Effector memory CD4-positive, alpha-beta T cell (primary cell): Measurements from ENCODE around the gene PDE4D.
"Not testable (repeated sequence)": the region's sequence is repeated elsewhere in the genome, so short reads cannot be mapped to it uniquely, and the experiment has no call there.

Experiments
- DNase-seq, 3 donors: peaks; one replicate each; pipeline ENCODE4 v3.0.0-alpha.2; 2020
- H3K27ac ChIP-seq: 2 replicates; pipeline ENCODE4 v1.7.0; 2013; ENCODE audit warnings: mild to moderate bottlenecking, low read length, moderate library complexity; ENCODE audit not compliant: insufficient read depth, poor library complexity, severe bottlenecking
- H3K27me3 ChIP-seq: replicated peaks from 2 replicates; pipeline ENCODE4 v1.7.0; 2013; ENCODE audit warnings: mild to moderate bottlenecking, low read length; ENCODE audit not compliant: insufficient read depth, control insufficient read depth, poor library complexity, severe bottlenecking
- H3K36me3 ChIP-seq: 2 replicates; pipeline ENCODE4 v1.7.0; 2013; ENCODE audit warnings: mild to moderate bottlenecking, low read length, moderate library complexity; ENCODE audit not compliant: control insufficient read depth, insufficient read depth
- H3K4me1 ChIP-seq: 2 replicates; pipeline ENCODE4 v1.7.0; 2013; ENCODE audit warnings: low read length, mild to moderate bottlenecking; ENCODE audit not compliant: control insufficient read depth, insufficient read depth, poor library complexity, severe bottlenecking
- H3K4me3 ChIP-seq: 2 replicates; pipeline ENCODE4 v1.7.0; 2013; ENCODE audit warnings: low read length, low read depth, mild to moderate bottlenecking; ENCODE audit not compliant: insufficient read depth, poor library complexity, severe bottlenecking
- H3K9me3 ChIP-seq: 2 replicates; pipeline ENCODE4 v1.7.0; 2013; ENCODE audit warnings: mild to moderate bottlenecking, low read length, moderate library complexity; ENCODE audit not compliant: control insufficient read depth

Gene PDE4D

GRCh38 chr5:59596586-59597350 lies 296.8 kb downstream of the PDE4D start:
- Histone ChIP-seq H3K36me3 (no peaks in the 10 kb centered on the region), H3K27ac (no peak overlapping the region), H3K4me3 (no peak overlapping the region), H3K27me3 (no peaks in the 10 kb centered on the region), H3K9me3 (no peaks in the 10 kb centered on the region), H3K4me1 (no peaks in the 10 kb centered on the region)
- DNase-seq, result no peak

DNA sequence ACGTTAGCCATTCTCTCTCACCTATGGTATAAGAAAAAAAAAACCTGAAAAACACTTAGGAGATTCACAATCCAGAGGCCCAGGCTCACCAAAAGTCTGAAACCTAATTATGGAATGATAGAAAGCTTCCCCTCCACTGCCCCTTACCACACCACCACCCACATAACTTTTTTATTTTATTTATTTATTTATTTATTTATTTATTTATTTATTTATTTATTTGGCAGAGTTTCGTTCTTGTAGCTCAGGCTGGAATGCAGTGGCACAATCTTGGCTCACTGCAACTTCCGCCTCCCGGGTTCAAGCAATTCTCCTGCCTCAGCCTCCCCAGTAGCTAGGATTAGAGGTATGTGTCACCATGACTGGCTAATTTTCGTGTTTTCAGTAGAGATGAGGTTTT lies 299.4 kb downstream of the PDE4D start:
- H3K9me3 ChIP-seq, DNase-seq, H3K36me3 ChIP-seq, H3K27ac ChIP-seq, H3K4me1 ChIP-seq, H3K4me3 ChIP-seq, H3K27me3 ChIP-seq: not testable (repeated sequence)

DNA sequence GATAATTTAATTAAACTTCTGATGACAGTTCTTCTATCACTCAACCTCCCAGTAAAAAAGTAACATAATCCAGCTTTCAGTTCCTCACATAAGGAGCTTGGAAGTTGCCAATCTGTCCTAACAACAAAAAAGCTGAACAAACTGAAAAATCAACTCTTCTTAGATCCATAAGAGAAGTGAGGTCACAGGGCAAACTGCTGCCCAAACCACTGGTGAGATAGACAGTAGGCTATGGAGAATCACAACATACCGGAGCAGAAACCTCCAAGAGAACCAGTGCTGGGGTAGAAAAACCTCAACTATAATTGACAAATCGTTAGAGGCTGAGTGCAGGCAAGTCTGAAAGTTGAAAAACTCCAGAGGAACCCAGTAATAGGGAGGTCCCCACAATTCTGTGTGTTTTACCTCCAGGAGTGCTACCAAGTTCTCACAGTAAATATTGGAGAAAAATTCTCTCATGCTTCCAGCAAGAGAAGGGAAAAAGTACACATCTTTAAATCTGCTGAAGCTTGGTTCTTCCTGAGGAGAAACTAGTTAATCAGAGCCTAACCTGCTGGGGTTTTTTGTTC lies 300.0 kb downstream of the PDE4D start:
- DNase-seq, result no peak
- Histone ChIP-seq H3K27me3 (no peaks in the 10 kb centered on the region), H3K27ac (no peak overlapping the region), H3K4me1 (no peaks in the 10 kb centered on the region), H3K36me3 (no peaks in the 10 kb centered on the region), H3K4me3 (no peak overlapping the region), H3K9me3 (no peaks in the 10 kb centered on the region)

- Histone ChIP-seq H3K4me1 (no peaks in the 10 kb centered on the region), H3K36me3 (no peaks in the 10 kb centered on the region), H3K9me3 (no peaks in the 10 kb centered on the region), H3K27me3 (no peaks in the 10 kb centered on the region), H3K27ac (no peak overlapping the region), H3K4me3 (no peak overlapping the region)
- DNase-seq, result no peak
Measured at GRCh38 chr5:59592101-59592500, 301.4 kb downstream of the PDE4D start.

GRCh38 chr5:59591162-59591561 lies 302.4 kb downstream of the PDE4D start:
- H3K4me1 ChIP-seq, result no peaks in the 10 kb centered on the region
- no peak for DNase-seq
- H3K4me3 ChIP-seq, result no peak overlapping the region
- no peaks in the 10 kb centered on the region for H3K9me3 ChIP-seq
- H3K36me3 ChIP-seq, result no peaks in the 10 kb centered on the region
- H3K27me3 ChIP-seq, result no peaks in the 10 kb centered on the region
- no peak overlapping the region for H3K27ac ChIP-seq

GRCh38 chr5:59588922-59589321 lies 304.6 kb downstream of the PDE4D start:
- no peak for DNase-seq
- no peak overlapping the region for H3K27ac ChIP-seq

DNA sequence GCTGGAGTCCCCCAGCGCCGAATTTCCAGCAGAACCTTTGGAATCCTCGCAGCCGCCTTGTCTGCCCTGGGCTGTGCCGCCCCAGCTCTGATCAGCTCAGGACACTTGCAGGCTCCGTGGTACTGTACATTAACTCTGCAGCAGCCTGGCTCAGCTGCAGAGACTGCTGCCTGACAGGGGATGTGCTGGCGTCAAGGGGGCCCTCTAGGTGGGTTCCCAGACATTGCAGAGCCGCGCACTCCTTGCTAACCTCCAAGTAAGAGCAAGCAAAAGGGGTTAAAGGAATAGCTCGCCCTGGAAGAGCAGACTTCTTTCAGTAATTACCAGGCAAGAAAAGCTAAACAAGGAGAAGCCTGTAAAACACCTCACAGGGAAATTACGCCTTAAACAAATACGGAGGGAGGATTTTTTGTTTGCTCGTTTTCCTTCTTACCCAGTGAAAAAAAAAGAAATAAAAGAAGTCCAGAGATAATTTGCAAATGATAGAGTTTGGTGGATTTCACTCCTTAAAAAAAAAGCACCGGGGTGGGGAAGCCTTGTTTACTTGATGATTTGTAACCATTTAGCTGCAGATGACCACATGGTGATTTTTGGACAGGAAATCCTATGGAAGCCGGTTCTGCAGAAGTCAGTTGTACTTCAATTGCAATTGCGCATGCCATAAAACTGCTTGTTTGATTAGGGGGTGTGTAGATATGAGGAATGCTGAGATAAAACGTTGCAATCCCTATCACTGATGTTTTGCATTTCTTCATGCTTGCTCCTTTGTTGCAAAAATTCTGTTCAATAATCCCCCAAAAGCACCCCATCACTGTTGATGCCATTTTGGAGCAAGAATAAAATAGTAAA lies 305.8 kb downstream of the PDE4D start:
- Histone ChIP-seq H3K4me3 (no peak overlapping the region), H3K27ac (no peak overlapping the region), H3K36me3 (no peaks in the 10 kb centered on the region), H3K27me3 (no peaks in the 10 kb centered on the region), H3K4me1 (no peaks in the 10 kb centered on the region), H3K9me3 (no peaks in the 10 kb centered on the region)
- DNase-seq, result no peak

More at GRCh38 chr5:59588922-59589321, 304.6 kb downstream of the PDE4D start:
- no peaks in the 10 kb centered on the region for H3K27me3 ChIP-seq
- H3K4me3 ChIP-seq, result no peak overlapping the region
- no peaks in the 10 kb centered on the region for H3K4me1 ChIP-seq
- no peaks in the 10 kb centered on the region for H3K9me3 ChIP-seq
- H3K36me3 ChIP-seq, result no peaks in the 10 kb centered on the region

DNA sequence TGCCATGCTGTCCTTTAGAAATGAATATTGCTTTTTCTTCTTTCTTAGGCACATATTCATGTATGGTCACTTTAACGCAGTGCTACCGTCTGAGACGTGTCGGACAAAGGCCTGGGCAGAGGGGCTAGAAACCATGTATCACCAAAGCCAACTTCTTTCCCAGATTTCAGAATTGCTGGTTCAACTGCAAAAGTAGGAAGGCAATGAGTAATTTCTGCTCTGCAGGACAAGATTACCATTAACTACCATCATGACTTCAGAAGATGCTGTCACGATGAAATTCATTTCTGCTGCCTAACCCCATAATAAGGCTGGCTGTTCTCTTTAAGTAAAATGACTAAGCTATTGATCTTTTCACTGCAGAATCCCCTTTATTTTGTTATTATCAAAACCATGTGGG lies 306.7 kb downstream of the PDE4D start:
- no peak for DNase-seq
- no peaks in the 10 kb centered on the region for H3K27me3 ChIP-seq
- H3K36me3 ChIP-seq, result no peaks in the 10 kb centered on the region
- no peaks in the 10 kb centered on the region for H3K9me3 ChIP-seq
- H3K4me3 ChIP-seq, result no peak overlapping the region
- H3K27ac ChIP-seq, result no peak overlapping the region
- no peaks in the 10 kb centered on the region for H3K4me1 ChIP-seq

- no peaks in the 10 kb centered on the region for H3K27me3 ChIP-seq
- H3K4me1 ChIP-seq, result no peaks in the 10 kb centered on the region
- DNase-seq, result no peak
- H3K4me3 ChIP-seq, result no peak overlapping the region
- no peaks in the 10 kb centered on the region for H3K9me3 ChIP-seq
- H3K36me3 ChIP-seq, result no peaks in the 10 kb centered on the region
- no peak overlapping the region for H3K27ac ChIP-seq
Measured at GRCh38 chr5:59584858-59585846, 308.4 kb downstream of the PDE4D start.
